ENCODE results near the gene EFR3B.

GRCh38 chr2:25115902-25116301 lies 74.0 kb downstream of the EFR3B start:
- TF ChIP-seq IRF3 (IDR thresholded peaks at IDR 0.05; ENCODE audit: low read depth, low read length) (no peak), POLR2AphosphoS5 (IDR thresholded peaks at IDR 0.05; ENCODE audit: low read depth, low read length) (no peak), RAD21 (IDR thresholded peaks at IDR 0.05; ENCODE audit: low read length) (no peak), MAX (IDR thresholded peaks at IDR 0.05; ENCODE audit: low read depth) (no peak), CTCF (IDR thresholded peaks at IDR 0.05) (no peak), TAF1 (IDR thresholded peaks at IDR 0.05; ENCODE audit: borderline replicate concordance, low read depth, low read length) (no peak)

Measured in SK-N-SH (cell line).